Skeletal muscle tissue (tissue), 4 donors: ENCODE results near the gene PKLR. TPM values are rescaled to one million over a fixed set of nuclear protein-coding genes. Genes with fewer than 3 reads are reported as not detected.

Source experiments
- H3K27ac ChIP-seq: one replicate; pipeline ENCODE4 v1.7.0; 2013; ENCODE audit warnings: mild to moderate bottlenecking, low read depth, low read length, inconsistent platforms
- H3K27me3 ChIP-seq, 3 donors: one replicate each; pipeline ENCODE4 v1.7.0; 2013; ENCODE audit warnings: low read length in 3 of 3; ENCODE audit not compliant: control insufficient read depth in 3 of 3, insufficient read depth in 3 of 3
- H3K36me3 ChIP-seq, 3 donors: one replicate each; pipeline ENCODE4 v1.7.0; 2013; ENCODE audit warnings: low read length in 3 of 3; ENCODE audit not compliant: control insufficient read depth in 3 of 3, insufficient read depth in 3 of 3
- H3K4me1 ChIP-seq, 3 donors: one replicate each; pipeline ENCODE4 v1.7.0; 2013; ENCODE audit warnings: low read length in 3 of 3, mild to moderate bottlenecking in 3 of 3; ENCODE audit not compliant: control insufficient read depth in 3 of 3, insufficient read depth in 3 of 3
- H3K4me3 ChIP-seq, 3 donors: one replicate each; pipeline ENCODE4 v1.7.0; 2013; ENCODE audit warnings: low read length in 3 of 3
- H3K9ac ChIP-seq, 3 donors: one replicate each; pipeline ENCODE4 v1.7.0; 2013; ENCODE audit warnings: low read length in 3 of 3, mild to moderate bottlenecking in 3 of 3, moderate library complexity in 2 of 3, low read depth in 1 of 3
- H3K9me3 ChIP-seq, 3 donors: one replicate each; pipeline ENCODE4 v1.7.0; 2013; ENCODE audit warnings: low read length in 3 of 3; ENCODE audit not compliant: control insufficient read depth in 3 of 3
- total RNA-seq: library from RNA; depleted of rRNA; stranded (reverse); fragments of >200 nt; gene quantifications from one replicate; pipeline ENCODE4 v1.2.3, GENCODE V29; 2014
- donor health status: Osteomylitis.

PKLR gene
- total RNA-seq, 1 donor from 2014 or later, result not detected

DNA sequence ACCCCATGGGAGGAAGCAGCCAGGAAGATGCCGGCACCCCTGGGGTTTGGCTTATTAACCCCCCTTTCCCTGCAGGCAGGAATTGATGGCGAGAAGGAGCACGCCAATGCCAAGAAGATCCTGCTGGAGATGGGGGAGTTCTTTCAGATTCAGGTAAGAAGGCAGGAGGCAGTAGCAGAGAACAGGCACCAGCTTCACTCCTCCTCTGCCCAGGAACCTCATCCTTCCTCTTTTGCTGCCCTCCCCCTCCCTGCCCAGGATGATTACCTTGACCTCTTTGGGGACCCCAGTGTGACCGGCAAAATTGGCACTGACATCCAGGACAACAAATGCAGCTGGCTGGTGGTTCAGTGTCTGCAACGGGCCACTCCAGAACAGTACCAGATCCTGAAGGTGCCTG is 18.3 kb upstream of the PKLR start:
- Histone ChIP-seq H3K27ac (no peak overlapping the region), H3K4me3 (no peak overlapping the region), H3K9me3 (no peaks in the 10 kb centered on the region), H3K27me3 (no peaks in the 10 kb centered on the region), H3K36me3 (peaks cover 11 to 16% (median 13%) of the 10 kb centered on the region in 3 donors), H3K4me1 (peaks cover 23 to 35% (median 24%) of the 10 kb centered on the region in 3 donors), H3K9ac (no peak overlapping the region)

DNA sequence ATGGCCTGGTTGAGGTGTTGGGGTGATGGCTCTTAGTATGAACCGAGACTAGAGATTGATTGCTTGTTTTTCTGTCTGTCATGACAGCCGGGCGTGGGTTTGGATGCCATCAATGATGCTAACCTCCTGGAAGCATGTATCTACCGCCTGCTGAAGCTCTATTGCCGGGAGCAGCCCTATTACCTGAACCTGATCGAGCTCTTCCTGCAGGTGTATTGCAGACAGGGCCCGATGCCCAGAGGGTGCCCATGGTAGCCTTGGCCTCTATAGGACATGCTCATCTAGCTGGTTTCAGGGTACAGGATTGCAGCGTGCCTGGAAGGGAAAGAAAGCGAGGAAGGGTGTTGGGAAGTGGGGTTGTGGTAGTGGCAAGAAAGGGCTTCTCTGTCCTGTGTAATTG is 16.8 kb upstream of the PKLR start:
- no peaks in the 10 kb centered on the region for H3K27me3 ChIP-seq
- H3K9ac ChIP-seq, result no peak overlapping the region
- no peaks in the 10 kb centered on the region for H3K9me3 ChIP-seq
- peaks cover 15 to 23% (median 21%) of the 10 kb centered on the region in 3 donors for H3K36me3 ChIP-seq
- no peak overlapping the region for H3K4me3 ChIP-seq
- H3K4me1 ChIP-seq, result peaks cover 23 to 32% (median 23%) of the 10 kb centered on the region in 3 donors
- no peak overlapping the region for H3K27ac ChIP-seq

DNA sequence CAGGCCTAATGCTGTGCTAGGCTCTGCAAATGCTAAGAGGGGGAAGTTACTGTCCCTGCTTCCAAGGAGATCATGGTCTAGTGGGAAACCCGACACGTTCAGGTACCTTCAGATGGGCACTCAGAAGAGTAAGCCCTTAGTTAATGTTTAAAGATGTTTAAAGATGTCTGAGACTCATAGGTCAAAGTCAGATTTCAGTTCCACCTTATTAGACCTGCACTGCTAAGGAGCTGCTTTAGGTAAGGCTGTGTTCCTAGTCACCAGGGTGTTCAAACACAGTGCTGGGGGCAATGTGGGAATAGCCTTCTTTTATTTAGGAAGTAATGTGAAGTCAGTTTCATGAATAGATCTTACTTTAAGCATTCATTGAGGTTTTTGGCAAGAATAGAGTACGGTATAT is 15.7 kb upstream of the PKLR start:
- Histone ChIP-seq H3K36me3 (peaks cover 22 to 25% (median 23%) of the 10 kb centered on the region in 3 donors), H3K4me1 (peaks cover 15 to 22% (median 17%) of the 10 kb centered on the region in 3 donors), H3K9ac (no peak overlapping the region), H3K27me3 (no peaks in the 10 kb centered on the region), H3K9me3 (no peaks in the 10 kb centered on the region), H3K27ac (no peak overlapping the region), H3K4me3 (no peak overlapping the region)

DNA sequence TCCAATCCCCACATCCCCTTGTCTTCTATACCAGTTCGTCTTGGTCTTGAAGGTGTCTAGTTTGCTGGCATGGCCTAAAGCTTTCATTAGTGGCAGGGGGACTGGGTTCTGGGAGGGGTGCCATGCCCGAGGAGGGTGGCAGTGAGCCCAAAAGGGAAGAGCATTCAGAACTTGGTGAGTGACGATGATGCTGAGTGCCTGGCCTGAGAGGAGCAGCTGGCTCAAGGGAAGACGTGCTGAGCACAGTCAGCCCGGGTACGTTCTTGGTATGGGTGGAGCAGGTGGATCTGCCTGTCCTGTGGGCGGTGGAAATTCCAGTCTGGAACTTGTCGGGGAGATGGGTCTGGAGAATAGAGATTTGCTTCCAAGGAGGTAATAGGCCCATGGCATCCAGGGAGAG is 12.0 kb upstream of the PKLR start:
- no peaks in the 10 kb centered on the region for H3K27me3 ChIP-seq
- H3K9me3 ChIP-seq, result no peaks in the 10 kb centered on the region
- H3K27ac ChIP-seq, result no peak overlapping the region
- peaks cover 16 to 21% (median 18%) of the 10 kb centered on the region in 3 donors for H3K36me3 ChIP-seq
- peaks cover 10 to 16% (median 11%) of the 10 kb centered on the region in 3 donors for H3K4me1 ChIP-seq
- H3K4me3 ChIP-seq, result no peak overlapping the region
- no peak overlapping the region for H3K9ac ChIP-seq

DNA sequence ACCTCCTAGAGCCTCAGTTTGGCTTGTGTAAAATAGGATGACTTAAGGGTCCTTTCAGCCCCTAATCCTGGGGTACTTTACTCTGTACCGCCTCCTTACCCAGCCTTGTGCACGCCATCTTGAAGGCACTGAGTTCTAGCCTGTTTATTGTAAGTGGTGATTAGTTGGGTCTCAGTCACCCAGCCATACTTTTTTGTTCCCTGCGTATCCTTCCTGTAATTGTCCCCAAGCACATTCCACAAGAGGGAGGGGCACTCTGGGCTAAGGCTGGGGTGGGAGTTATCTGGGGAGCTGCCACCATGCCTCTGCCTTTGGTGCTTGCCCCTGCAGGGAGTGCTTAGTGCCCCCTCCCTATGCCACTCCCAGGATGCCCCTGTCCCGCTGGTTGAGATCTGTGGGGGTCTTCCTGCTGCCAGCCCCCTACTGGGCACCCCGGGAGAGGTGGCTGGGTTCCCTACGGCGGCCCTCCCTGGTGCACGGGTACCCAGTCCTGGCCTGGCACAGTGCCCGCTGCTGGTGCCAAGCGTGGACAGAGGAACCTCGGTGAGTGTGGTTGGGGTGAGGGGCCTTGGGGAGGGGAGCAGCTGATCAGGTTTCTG is 8.3 kb upstream of the PKLR start:
- Histone ChIP-seq H3K27me3 (no peaks in the 10 kb centered on the region), H3K9ac (peak overlapping the region; percentile 90 to 98 (median 98)), H3K4me1 (peaks cover 10 to 16% (median 16%) of the 10 kb centered on the region in 3 donors), H3K27ac (peak overlapping the region; percentile 89), H3K9me3 (no peaks in the 10 kb centered on the region), H3K4me3 (peak overlapping the region; percentile 93 to 99 (median 98)), H3K36me3 (peaks cover 9 to 12% (median 11%) of the 10 kb centered on the region in 3 donors)

DNA sequence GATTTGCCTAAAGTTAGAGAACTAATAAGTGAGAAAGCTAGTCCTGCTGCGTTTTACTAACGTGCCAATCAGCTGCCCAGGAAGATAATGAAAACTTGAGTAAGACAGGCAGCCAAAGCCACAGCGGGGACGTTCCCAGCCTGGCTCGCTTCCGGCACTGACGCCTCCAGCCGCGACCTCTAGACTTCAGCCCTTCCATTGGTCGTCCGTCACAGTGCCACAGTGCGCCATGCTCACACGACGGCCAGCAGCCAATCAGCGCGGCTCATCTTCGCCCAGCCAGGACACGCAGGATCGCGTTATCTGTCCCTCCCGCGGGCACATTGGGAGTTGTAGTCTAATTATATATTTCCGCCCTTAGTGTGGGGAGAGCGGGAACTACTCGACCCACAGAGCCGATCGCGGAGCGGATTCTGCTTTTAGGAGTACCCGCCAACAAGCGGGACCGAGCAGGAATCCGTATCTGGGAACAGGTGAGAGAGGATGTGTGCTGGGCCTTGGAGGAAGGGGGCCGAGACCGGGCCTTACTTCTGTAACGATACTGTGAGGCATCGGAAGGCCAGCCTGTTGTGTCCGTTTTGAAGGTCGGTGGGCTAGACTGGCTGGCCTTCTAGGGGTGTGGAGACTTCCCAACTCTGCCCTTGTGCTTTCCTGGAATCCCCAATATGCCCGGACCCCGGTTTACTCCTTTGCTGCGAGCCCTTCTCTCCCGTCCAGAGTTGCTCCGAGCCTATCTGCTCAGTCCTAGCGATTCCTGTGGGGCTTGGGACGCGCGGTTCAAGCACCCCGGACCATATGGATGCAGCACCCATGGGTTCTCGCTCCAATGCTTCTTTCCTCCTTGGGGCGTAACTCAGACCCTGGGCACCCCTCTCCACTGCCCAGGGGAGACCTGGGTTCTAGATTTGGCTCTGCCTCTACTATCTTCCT is 7.5 kb upstream of the PKLR start, which contains the start of gene FDPS:
Gene FDPS, plus strand, starts transcription at position 374 of the 930 bp plus-strand sequence. CDS start 924 bp downstream, outside the sequence.
- Histone ChIP-seq H3K4me1 (peaks cover 10 to 16% (median 16%) of the 10 kb centered on the region in 3 donors), H3K27me3 (no peaks in the 10 kb centered on the region), H3K9me3 (no peaks in the 10 kb centered on the region), H3K36me3 (peaks cover 7 to 12% (median 9%) of the 10 kb centered on the region in 3 donors), H3K27ac (peak within 1 kb of the TSS; percentile 89), H3K9ac (peak within 1 kb of the TSS; percentile 90 to 98 (median 98)), H3K4me3 (peak within 1 kb of the TSS; percentile 93 to 99 (median 98))

DNA sequence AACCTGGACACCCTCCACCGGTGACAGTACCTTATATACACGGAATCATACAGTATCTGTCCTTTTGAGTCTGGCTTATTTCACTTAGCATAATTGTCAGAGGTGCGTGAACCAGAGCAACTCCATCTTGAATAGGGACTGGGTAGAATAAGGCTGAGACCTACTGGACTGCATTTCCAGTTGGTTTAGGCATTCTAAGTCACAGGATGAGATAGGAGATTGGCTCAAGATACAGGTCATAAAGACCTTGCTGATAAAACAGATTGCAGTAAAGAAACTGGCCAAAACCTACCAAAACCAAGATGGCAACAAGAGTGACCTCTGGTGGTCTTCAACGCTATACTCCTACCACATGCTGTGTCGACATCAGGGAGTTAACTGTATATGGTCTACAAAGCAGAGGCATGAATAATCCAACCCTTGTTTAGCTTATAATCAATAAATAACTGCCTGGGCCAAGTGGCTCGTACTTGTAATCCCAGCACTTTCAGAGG is 6.1 kb upstream of the PKLR start:
- Histone ChIP-seq H3K4me3 (no peak overlapping the region), H3K36me3 (peaks cover 0 to 5% (median under 1%) of the 10 kb centered on the region in 3 donors), H3K27me3 (no peaks in the 10 kb centered on the region), H3K27ac (no peak overlapping the region), H3K9ac (no peak overlapping the region), H3K4me1 (peaks cover 10 to 16% (median 16%) of the 10 kb centered on the region in 3 donors), H3K9me3 (no peaks in the 10 kb centered on the region)

DNA sequence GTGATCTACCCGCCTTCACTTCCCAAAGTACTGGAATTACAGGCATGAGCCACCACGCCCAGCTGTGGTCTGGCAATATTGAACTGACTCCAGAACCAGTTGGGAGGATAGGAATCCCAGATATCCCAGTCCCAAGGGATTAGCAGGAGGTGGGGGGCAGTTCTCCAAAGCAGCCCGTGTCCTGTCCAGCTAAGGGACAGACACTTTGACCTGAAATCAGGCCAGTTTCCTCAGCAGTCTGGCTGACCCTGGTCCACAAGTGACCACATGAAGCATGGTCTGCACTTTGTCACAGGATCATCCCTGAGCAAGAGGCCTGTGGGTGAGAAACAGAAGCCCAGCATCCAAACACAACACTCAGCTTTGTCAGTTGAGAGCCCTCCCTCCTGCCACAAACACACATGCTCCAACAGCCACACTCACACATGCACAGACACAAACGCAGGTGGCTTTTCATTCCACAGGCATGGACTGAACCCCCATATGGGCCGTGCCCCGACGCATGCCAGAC is 4.7 kb upstream of the PKLR start:
- Histone ChIP-seq H3K27ac (no peak overlapping the region), H3K4me3 (no peak overlapping the region), H3K27me3 (no peaks in the 10 kb centered on the region), H3K4me1 (peaks cover 10 to 16% (median 16%) of the 10 kb centered on the region in 3 donors), H3K36me3 (peaks cover 0 to 2% (median 0%) of the 10 kb centered on the region in 3 donors), H3K9ac (no peak overlapping the region), H3K9me3 (no peaks in the 10 kb centered on the region)

DNA sequence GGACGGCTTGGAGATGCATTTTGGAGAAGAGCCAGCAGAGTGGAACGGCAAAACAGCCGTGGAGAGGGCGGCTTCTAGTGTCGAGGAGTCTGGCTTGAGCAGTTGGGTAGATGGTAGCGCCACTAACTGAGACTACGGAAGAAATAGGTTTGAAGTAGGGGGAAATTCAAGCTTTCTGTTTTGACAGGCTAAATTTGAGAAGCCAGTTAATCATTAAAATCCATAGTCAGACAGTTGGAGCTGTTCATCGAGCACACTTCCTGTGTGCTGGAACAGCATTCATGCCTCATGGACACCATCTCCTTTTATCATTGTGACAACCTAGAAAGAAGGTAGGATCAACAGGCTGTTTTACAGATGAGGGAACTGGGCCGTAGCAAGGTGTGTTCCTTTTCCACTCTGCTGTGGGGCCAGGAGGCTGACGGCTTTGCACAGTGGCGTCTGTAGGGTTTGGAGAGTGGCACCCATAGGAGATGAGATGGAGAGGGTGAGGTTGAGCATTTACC is 3.4 kb upstream of the PKLR start:
- H3K9me3 ChIP-seq, result no peaks in the 10 kb centered on the region
- H3K4me3 ChIP-seq, result no peak overlapping the region
- H3K36me3 ChIP-seq, result peaks cover 0 to 2% (median 0%) of the 10 kb centered on the region in 3 donors
- H3K27me3 ChIP-seq, result no peaks in the 10 kb centered on the region
- H3K9ac ChIP-seq, result no peak overlapping the region
- H3K27ac ChIP-seq, result no peak overlapping the region
- peaks cover 5 to 11% (median 6%) of the 10 kb centered on the region in 3 donors for H3K4me1 ChIP-seq
